Trophoblast cell (in vitro differentiated cells and primary cell): ENCODE data around the gene CENPX.
A peak's percentile ranks its signal among the peaks of the same experiment; 100 is the strongest.

Source experiments
- DNase-seq, 2 donors: peaks; one replicate each; pipeline ENCODE4 v3.0.0-alpha.2; 2016
- H2AFZ ChIP-seq: 2 replicates; pipeline ENCODE4 v1.6.1; 2013; ENCODE audit warnings: low read length, moderate library complexity, mild to moderate bottlenecking; ENCODE audit not compliant: insufficient read depth, poor library complexity
- H2AK5ac ChIP-seq: 2 replicates; pipeline ENCODE4 v1.6.1; 2013; ENCODE audit warnings: mild to moderate bottlenecking, low read length
- H2BK120ac ChIP-seq: 2 replicates; pipeline ENCODE4 v1.6.1; 2013; ENCODE audit warnings: low read length, mild to moderate bottlenecking, moderate library complexity; ENCODE audit not compliant: insufficient read depth, poor library complexity
- H2BK12ac ChIP-seq: 2 replicates; pipeline ENCODE4 v1.6.1; 2013; ENCODE audit warnings: mild to moderate bottlenecking, low read length, moderate library complexity
- H2BK5ac ChIP-seq: 2 replicates; pipeline ENCODE4 v1.6.1; 2013; ENCODE audit warnings: low read length, low read depth, moderate library complexity, mild to moderate bottlenecking; ENCODE audit not compliant: poor library complexity
- H3K14ac ChIP-seq: 2 replicates; pipeline ENCODE4 v1.6.1; 2013; ENCODE audit warnings: mild to moderate bottlenecking, low read length
- H3K18ac ChIP-seq: 2 replicates; pipeline ENCODE4 v1.6.1; 2013; ENCODE audit warnings: mild to moderate bottlenecking, low read length
- H3K23ac ChIP-seq: 2 replicates; pipeline ENCODE4 v1.6.1; 2013; ENCODE audit warnings: low read length
- H3K27ac ChIP-seq: 2 replicates; pipeline ENCODE4 v1.5.1; 2013; ENCODE audit warnings: low read depth, mild to moderate bottlenecking, inconsistent platforms, low read length, moderate library complexity
- H3K27me3 ChIP-seq: 2 replicates; pipeline ENCODE4 v1.6.1; 2013; ENCODE audit warnings: inconsistent platforms, mild to moderate bottlenecking, low read length, moderate library complexity; ENCODE audit not compliant: insufficient read depth
- H3K36me3 ChIP-seq, 2 experiments: 1 replicate in 1 of 2; 2 replicates in 1 of 2; pipeline ENCODE4 v1.6.1; 2013; ENCODE audit warnings: low read length in 2 of 2, mild to moderate bottlenecking in 2 of 2, moderate library complexity in 1 of 2; ENCODE audit not compliant: insufficient read depth in 2 of 2, control insufficient read depth in 1 of 2
- H3K4ac ChIP-seq: 2 replicates; pipeline ENCODE4 v1.6.1; 2013; ENCODE audit warnings: low read depth, mild to moderate bottlenecking, low read length, moderate library complexity
- H3K4me1 ChIP-seq, 2 experiments: 1 replicate in 1 of 2; 2 replicates in 1 of 2; pipeline ENCODE4 v1.6.1; 2013; ENCODE audit warnings: low read length in 2 of 2, mild to moderate bottlenecking in 2 of 2, moderate library complexity in 1 of 2; ENCODE audit not compliant: insufficient read depth in 2 of 2, control insufficient read depth in 1 of 2
- H3K4me2 ChIP-seq: 2 replicates; pipeline ENCODE4 v1.6.1; 2013; ENCODE audit warnings: inconsistent platforms, mild to moderate bottlenecking, low read length, moderate library complexity
- H3K4me3 ChIP-seq: 2 replicates; pipeline ENCODE4 v1.5.1; 2013; ENCODE audit warnings: mild to moderate bottlenecking, low read depth, low read length, inconsistent platforms
- H3K79me1 ChIP-seq: one replicate; pipeline ENCODE4 v1.6.1; 2013; ENCODE audit warnings: low read length
- H3K79me2 ChIP-seq: 2 replicates; pipeline ENCODE4 v1.6.1; 2013; ENCODE audit warnings: low read length, mild to moderate bottlenecking; ENCODE audit not compliant: control insufficient read depth, insufficient read depth, poor library complexity
- H3K9ac ChIP-seq: 2 replicates; pipeline ENCODE4 v1.6.1; 2013; ENCODE audit warnings: mild to moderate bottlenecking, low read length
- H3K9me3 ChIP-seq: 2 replicates; pipeline ENCODE4 v1.6.1; 2013; ENCODE audit warnings: low read depth, mild to moderate bottlenecking, control low read depth, inconsistent platforms, low read length; ENCODE audit not compliant: insufficient read depth
- H4K12ac ChIP-seq: 2 replicates; pipeline ENCODE4 v1.6.1; 2013; ENCODE audit warnings: low read depth, mild to moderate bottlenecking, low read length, moderate library complexity
- H4K8ac ChIP-seq: 2 replicates; pipeline ENCODE4 v1.6.1; 2013; ENCODE audit warnings: low read depth, mild to moderate bottlenecking, low read length, moderate library complexity
- H4K91ac ChIP-seq: one replicate; pipeline ENCODE4 v1.6.1; 2013; ENCODE audit warnings: low read depth, mild to moderate bottlenecking, low read length, moderate library complexity
- WGBS: extraction: QIAGEN DNeasy Blood & Tissue Kit; methylation state at CpG from one replicate; pipeline ENCODE4 v1.1.7; 2013; ENCODE audit warnings: missing lambda C conversion rate; ENCODE audit not compliant: insufficient read length, insufficient coverage; ENCODE audit errors: extremely low coverage; 5-methylcytosine and 5-hydroxymethylcytosine counted together

The CENPX gene

DNA sequence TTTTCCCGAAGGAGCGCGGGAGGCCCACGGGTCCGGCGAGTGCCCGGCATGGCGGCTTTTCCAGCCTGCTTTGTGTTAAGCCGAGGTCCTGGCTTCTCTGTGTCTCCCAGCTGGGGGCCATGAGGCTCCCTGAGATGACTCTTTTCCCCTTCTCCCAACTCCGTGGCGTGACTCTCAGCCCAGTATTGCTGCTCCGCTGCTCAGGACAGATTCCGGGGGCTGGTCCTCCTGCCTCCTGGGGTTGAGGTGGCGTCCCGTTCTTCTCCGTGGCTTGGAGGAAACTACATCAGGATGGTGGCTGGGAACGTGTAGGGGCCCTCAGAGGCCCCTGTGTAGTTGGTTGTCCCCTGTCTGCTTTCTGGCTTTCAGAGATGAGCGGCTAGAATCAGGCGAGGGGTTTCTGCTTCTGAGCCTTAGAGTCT lies 30.0 kb upstream of the CENPX start:
- Histone ChIP-seq H3K79me1 (peaks cover 4% of the 10 kb centered on the region), H3K4me3 (peak overlapping the region; percentile 86), H3K4me2 (peak overlapping the region; percentile 100), H2AFZ (no peak overlapping the region), H3K4me1 (peaks cover 14 to 15% of the 10 kb centered on the region in 2 experiments), H3K27me3 (no peaks in the 10 kb centered on the region), H4K91ac (no peak overlapping the region), H3K23ac (no peak overlapping the region), H3K18ac (no peak overlapping the region), H3K9ac (peak overlapping the region; percentile 91), H3K36me3 (peaks cover 66 to 71% of the 10 kb centered on the region in 2 experiments), H4K8ac (no peak overlapping the region), H3K4ac (peak overlapping the region; percentile 62), H2AK5ac (no peak overlapping the region), H3K14ac (no peak overlapping the region), H2BK120ac (no peak overlapping the region), H2BK12ac (no peak overlapping the region), H4K12ac (peak overlapping the region; percentile 49), H3K9me3 (peaks cover 4% of the 10 kb centered on the region), H3K79me2 (peaks cover 9% of the 10 kb centered on the region), H3K27ac (no peak overlapping the region), H2BK5ac (no peak overlapping the region)
- no peak for DNase-seq
- WGBS = no CpG with 5 or more reads among the region's 19 CpGs

GRCh38 chr17:82051776-82052637 lies 29.3 kb upstream of the CENPX start, which contains the start of the genes GPS1 and RFNG:
TSS of gene GPS1 (plus strand) at chr17:82051898. CDS start at chr17:82051932, 34 bp downstream.
TSS of gene RFNG (minus strand) at chr17:82051811. CDS start at chr17:82051766, 45 bp downstream.
- Histone ChIP-seq H3K4me2 (peak within 1 kb of the TSS; percentile 100), H3K14ac (peak within 1 kb of the TSS; percentile 82), H2AK5ac (peak within 1 kb of the TSS; percentile 73), H2BK5ac (no peak within 1 kb of the TSS), H4K12ac (peak within 1 kb of the TSS; percentile 49), H3K4ac (peak within 1 kb of the TSS; percentile 62), H3K18ac (peak within 1 kb of the TSS; percentile 53), H3K9ac (peak within 1 kb of the TSS; percentile 91), H3K36me3 (peaks cover 66 to 71% of the 10 kb centered on the region in 2 experiments), H3K79me2 (peaks cover 9% of the 10 kb centered on the region), H3K4me1 (peaks cover 14 to 15% of the 10 kb centered on the region in 2 experiments), H3K9me3 (peaks cover 7% of the 10 kb centered on the region), H3K4me3 (peak within 1 kb of the TSS; percentile 86), H3K27me3 (no peaks in the 10 kb centered on the region), H3K27ac (no peak within 1 kb of the TSS), H2BK120ac (peak within 1 kb of the TSS; percentile 17), H2AFZ (peak within 1 kb of the TSS; percentile 78), H4K91ac (peak within 1 kb of the TSS; percentile 41), H3K79me1 (peaks cover 4% of the 10 kb centered on the region), H2BK12ac (no peak within 1 kb of the TSS), H3K23ac (no peak within 1 kb of the TSS), H4K8ac (peak within 1 kb of the TSS; percentile 87)
- DNase-seq = peak; percentile 49 to 69
- no CpG with 5 or more reads among the region's 94 CpGs for whole genome bisulfite sequencing

DNA sequence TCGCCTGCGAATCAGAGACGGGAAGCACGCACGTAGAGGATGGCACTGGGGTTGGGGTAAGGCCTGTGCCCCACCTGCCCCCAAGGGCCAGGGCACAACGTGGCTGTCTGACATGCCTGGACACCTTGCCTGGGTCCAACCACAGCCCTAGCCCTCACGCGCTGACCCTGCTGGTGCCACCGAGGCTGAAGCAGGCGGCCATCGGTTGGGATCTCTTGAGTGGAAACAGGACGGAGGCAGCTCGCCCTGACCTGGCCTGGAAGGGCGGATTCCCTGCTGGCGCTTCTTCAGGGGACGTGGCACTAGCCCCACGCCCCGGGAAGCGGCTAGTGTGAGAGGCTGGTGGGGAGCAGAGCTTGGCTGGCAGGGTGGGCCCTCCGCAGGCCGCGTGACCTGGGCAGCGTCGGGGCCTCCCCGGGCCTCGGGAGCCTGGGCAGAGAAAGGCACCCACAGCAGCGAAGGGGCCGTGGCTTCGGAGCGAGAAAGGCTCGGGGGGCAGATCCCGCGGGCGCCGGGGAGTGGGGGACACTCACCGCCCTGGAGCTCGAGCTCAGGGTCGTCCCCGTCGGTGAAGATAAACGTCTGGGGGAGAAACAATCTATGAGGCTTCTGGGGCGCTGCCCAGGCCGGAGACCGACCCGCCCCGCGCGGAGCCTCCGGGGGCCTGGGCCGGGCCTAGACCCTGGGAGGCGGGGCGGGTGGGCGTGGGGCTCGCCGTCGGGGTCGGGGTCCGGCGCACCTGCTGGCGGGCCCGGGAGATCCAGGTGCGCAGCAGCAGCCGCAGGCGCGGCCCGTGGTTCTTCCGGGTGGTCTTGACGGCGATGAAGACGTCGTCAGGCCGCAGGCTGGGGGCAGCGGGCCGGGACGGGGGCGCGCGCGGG lies 28.3 kb upstream of the CENPX start:
- Histone ChIP-seq H3K36me3 (peaks cover 59 to 64% of the 10 kb centered on the region in 2 experiments), H3K79me1 (peaks cover 4% of the 10 kb centered on the region), H3K27me3 (no peaks in the 10 kb centered on the region), H3K79me2 (peaks cover 9% of the 10 kb centered on the region), H2BK120ac (peak overlapping the region; percentile 17), H2BK12ac (no peak overlapping the region), H3K27ac (no peak overlapping the region), H3K9ac (peak overlapping the region; percentile 70), H2BK5ac (no peak overlapping the region), H3K4me1 (peaks cover 14 to 15% of the 10 kb centered on the region in 2 experiments), H3K14ac (peak overlapping the region; percentile 82), H2AFZ (peak overlapping the region; percentile 9), H2AK5ac (peak overlapping the region; percentile 3), H4K12ac (peak overlapping the region; percentile 3), H3K4ac (peak overlapping the region; percentile 50), H3K23ac (no peak overlapping the region), H4K91ac (peak overlapping the region; percentile 12), H3K18ac (peak overlapping the region; percentile 52), H4K8ac (peak overlapping the region; percentile 18), H3K4me2 (peak overlapping the region; percentile 74), H3K9me3 (peaks cover 8% of the 10 kb centered on the region), H3K4me3 (peak overlapping the region; percentile 86)
- WGBS = no CpG with 5 or more reads among the region's 79 CpGs
- DNase-seq = no peak

- Histone ChIP-seq H3K79me1 (peaks cover 4% of the 10 kb centered on the region), H2BK12ac (no peak overlapping the region)
These were observed 27.6 kb upstream of the CENPX start for GRCh38 chr17:82050152-82050760.

More at GRCh38 chr17:82050152-82050760, 27.6 kb upstream of the CENPX start:
- Histone ChIP-seq H3K9ac (no peak overlapping the region), H3K27me3 (no peaks in the 10 kb centered on the region), H2AK5ac (peak overlapping the region; percentile 3), H3K4me1 (peaks cover 14 to 15% of the 10 kb centered on the region in 2 experiments), H2BK120ac (no peak overlapping the region), H2BK5ac (no peak overlapping the region), H3K18ac (peak overlapping the region; percentile 28), H4K8ac (no peak overlapping the region), H3K9me3 (peaks cover 7% of the 10 kb centered on the region), H3K79me2 (peaks cover 9% of the 10 kb centered on the region), H4K12ac (no peak overlapping the region), H3K36me3 (peaks cover 52 to 57% of the 10 kb centered on the region in 2 experiments), H2AFZ (no peak overlapping the region), H3K4ac (no peak overlapping the region), H3K4me2 (peak overlapping the region; percentile 74), H4K91ac (peak overlapping the region; percentile 12), H3K27ac (no peak overlapping the region), H3K14ac (no peak overlapping the region), H3K23ac (no peak overlapping the region), H3K4me3 (peak overlapping the region; percentile 86)
- no CpG with 5 or more reads among the region's 28 CpGs for WGBS
- DNase-seq = no peak
